G401.6 (cell line): ENCODE measurements around the gene SLC1A5.
"Not testable (repeated sequence)": the region's sequence is repeated elsewhere in the genome, so short reads cannot be mapped to it uniquely, and the experiment has no call there.

Experiments used
- FAIRE-seq: peaks from 2 replicates; lab custom pipeline; 2012; peaks lifted over from hg19 to GRCh38; lab: Jason Lieb, UNC

SLC1A5 gene

GRCh38 chr19:46798713-46799112, 10.3 kb upstream of the SLC1A5 start:
- FAIRE-seq: no peak

- no peak for FAIRE-seq
Measured at GRCh38 chr19:46797881-46798280, 9.5 kb upstream of the SLC1A5 start.

GRCh38 chr19:46791944-46792343, 3.5 kb upstream of the SLC1A5 start:
- no peak for FAIRE-seq

- no peak for FAIRE-seq
Measured at GRCh38 chr19:46789371-46789770, 977 bp upstream of the SLC1A5 start.

GRCh38 chr19:46788968-46789338, 559 bp upstream of the SLC1A5 start:
- FAIRE-seq: no peak

GRCh38 chr19:46787331-46788261, 798 bp downstream of the SLC1A5 start:
- FAIRE-seq: no peak

GRCh38 chr19:46787040-46787330, 1.4 kb downstream of the SLC1A5 start:
- no peak for FAIRE-seq

- FAIRE-seq: no peak
Measured at GRCh38 chr19:46786236-46787039, 2.0 kb downstream of the SLC1A5 start.

GRCh38 chr19:46785980-46786235, 2.5 kb downstream of the SLC1A5 start:
- FAIRE-seq: no peak

GRCh38 chr19:46785054-46785979, 3.1 kb downstream of the SLC1A5 start:
- no peak for FAIRE-seq

GRCh38 chr19:46784262-46785053, 3.9 kb downstream of the SLC1A5 start:
- no peak for FAIRE-seq

- FAIRE-seq: no peak
Measured at GRCh38 chr19:46783670-46784069, 4.7 kb downstream of the SLC1A5 start.

- no peak for FAIRE-seq
Measured at GRCh38 chr19:46782355-46783019, 5.9 kb downstream of the SLC1A5 start.

GRCh38 chr19:46777956-46778645, 10.3 kb downstream of the SLC1A5 start:
- FAIRE-seq: not testable (repeated sequence)

GRCh38 chr19:46776927-46777911, 11.2 kb downstream of the SLC1A5 start:
- FAIRE-seq: no peak

GRCh38 chr19:46775642-46776258, 12.6 kb downstream of the SLC1A5 start:
- FAIRE-seq: no peak

- FAIRE-seq: no peak
Measured at GRCh38 chr19:46773018-46773399, 15.4 kb downstream of the SLC1A5 start.

GRCh38 chr19:46772170-46773017, 16.0 kb downstream of the SLC1A5 start:
- FAIRE-seq: no peak
